T1000 (cell line): ENCODE data around the gene GARRE1.
"Not testable (repeated sequence)": the region's sequence is repeated elsewhere in the genome, so short reads cannot be mapped to it uniquely, and the experiment has no call there.

Source experiments
- DNase-seq: peaks from one replicate; lab custom pipeline; 2025; ENCODE audit warnings: mixed read lengths; lab: John Stamatoyannopoulos, UW

Gene GARRE1, protein sequence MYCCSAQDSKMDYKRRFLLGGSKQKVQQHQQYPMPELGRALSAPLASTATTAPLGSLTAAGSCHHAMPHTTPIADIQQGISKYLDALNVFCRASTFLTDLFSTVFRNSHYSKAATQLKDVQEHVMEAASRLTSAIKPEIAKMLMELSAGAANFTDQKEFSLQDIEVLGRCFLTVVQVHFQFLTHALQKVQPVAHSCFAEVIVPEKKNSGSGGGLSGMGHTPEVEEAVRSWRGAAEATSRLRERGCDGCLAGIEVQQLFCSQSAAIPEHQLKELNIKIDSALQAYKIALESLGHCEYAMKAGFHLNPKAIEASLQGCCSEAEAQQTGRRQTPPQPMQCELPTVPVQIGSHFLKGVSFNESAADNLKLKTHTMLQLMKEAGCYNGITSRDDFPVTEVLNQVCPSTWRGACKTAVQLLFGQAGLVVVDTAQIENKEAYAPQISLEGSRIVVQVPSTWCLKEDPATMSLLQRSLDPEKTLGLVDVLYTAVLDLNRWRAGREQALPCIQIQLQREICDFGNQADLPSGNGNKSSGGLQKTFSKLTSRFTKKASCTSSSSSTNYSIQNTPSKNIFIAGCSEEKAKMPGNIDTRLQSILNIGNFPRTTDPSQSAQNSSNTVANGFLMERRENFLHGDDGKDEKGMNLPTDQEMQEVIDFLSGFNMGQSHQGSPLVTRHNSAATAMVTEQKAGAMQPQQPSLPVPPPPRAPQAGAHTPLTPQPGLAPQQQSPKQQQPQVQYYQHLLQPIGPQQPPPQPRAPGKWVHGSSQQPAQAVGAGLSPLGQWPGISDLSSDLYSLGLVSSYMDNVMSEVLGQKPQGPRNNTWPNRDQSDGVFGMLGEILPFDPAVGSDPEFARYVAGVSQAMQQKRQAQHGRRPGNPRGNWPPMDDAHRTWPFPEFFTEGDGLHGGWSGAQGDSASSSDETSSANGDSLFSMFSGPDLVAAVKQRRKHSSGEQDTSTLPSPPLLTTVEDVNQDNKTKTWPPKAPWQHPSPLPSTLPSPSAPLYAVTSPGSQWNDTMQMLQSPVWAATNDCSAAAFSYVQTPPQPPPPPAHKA (N-terminal part only)

GRCh38 chr19:34254046-34254697 lies at the start of gene GARRE1:
Gene GARRE1, plus strand, starts transcription at chr19:34254554. Its CDS starts 45,920 bp downstream, at chr19:34300474.
- peak; percentile 55 for DNase-seq

DNA sequence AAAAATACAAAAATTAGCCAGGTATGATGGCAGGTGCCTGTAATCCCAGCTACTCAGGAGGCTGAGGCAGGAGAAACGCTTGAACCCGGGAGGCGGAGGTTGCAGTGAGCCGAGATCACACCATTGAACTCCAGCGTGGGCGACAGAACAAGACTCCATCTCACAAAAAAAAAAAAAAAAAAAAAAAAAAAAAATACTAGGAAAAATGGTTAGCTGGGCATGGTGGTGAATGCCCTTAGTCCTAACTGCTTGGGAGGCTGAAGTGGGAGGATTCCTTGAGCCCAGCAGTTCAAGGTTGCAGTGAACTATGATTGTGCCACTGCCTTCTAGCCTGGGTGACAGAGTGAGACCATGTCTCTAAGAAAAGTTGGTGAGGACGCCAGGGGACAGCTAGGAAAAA lies 49.0 kb upstream of the GARRE1 start:
- DNase-seq = not testable (repeated sequence)

- no peak for DNase-seq
Observed at GRCh38 chr19:34208291-34208884, 46.0 kb upstream of the GARRE1 start.

DNA sequence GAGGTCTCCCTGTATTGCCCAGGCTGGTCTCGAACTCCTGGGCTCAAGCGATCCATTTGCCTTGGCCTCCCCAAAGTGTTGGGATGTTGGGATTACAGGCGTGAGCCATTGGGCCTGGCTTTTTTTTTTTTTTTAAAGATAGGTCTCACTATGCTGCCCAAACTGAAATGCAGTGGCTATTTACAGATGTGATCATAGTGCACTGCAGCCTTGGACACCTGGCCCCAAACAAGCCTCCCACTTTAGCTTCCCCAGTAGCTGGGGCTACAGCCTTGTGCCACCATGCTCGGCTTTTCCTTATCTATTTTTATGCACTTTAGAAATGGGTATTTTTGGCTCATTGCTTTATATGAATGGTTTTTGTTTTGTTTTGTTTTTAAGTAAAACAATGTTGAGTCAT lies 44.6 kb upstream of the GARRE1 start:
- DNase-seq = no peak

DNA sequence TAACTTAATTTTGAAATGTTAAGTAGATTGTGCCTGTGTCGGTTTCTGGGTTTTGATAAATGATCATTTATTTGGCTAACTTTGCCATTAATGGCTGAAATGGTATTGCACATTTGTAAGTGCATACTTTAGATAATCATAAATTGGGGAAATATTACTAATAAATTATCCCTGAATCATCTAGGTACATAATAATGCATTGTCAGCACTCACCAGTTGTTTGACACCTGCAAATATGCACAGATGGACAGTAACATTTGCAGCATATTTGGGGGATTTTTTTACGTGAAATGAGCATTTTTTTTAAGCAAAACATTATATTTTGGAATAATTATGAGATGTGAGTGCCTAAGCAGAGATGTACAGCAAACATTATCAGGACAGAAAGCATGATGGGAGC lies 41.1 kb upstream of the GARRE1 start:
- no peak for DNase-seq

DNA sequence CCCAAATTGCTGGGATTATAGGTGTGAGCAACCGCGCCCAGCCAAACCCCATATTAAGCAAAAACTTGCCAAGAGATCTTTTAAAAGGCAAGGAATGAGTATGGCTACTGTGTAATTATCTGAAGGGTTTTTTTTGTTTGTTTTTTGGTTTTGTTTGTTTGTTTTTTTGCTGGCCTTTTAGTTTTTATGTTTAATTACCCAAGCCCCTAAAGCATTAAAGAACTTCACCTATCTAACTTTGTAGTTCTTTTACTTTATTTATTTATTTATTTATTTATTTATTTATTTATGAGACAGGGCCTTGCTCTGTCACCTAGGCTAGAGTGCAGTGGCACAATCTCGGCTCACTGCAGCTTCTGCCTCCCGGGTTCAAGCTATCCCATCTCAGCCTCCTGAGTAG lies 40.3 kb upstream of the GARRE1 start:
- no peak for DNase-seq

DNA sequence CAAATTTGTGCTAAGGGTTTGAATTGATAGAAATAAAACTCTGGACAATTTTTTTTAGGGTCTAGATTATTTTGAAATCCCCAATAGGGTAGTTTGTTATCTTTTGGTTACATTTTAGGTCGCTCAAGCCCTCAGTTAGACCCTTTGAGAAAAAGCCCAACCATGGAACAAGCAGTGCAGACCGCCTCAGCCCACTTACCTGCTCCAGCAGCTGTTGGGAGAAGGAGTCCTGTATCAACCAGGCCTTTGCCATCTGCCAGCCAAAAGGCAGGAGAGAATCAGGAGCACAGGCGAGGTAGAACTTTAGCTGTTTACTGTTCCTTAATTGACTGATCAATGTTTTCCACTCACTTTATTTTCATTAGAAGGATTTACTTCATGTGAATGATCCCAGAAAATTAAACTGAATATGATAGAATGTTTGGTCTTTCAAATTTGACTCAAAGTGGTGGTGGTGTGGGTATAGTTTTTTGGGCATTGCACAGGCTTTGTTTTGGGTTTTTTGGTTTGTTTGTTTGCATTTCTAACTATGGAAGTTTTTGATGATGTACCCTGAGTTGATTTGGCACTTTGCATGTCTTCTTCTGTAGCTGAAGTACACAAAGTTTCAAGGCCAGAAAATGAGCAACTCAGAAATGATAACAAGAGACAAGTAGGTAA lies 39.2 kb upstream of the GARRE1 start:
- no peak for DNase-seq

DNA sequence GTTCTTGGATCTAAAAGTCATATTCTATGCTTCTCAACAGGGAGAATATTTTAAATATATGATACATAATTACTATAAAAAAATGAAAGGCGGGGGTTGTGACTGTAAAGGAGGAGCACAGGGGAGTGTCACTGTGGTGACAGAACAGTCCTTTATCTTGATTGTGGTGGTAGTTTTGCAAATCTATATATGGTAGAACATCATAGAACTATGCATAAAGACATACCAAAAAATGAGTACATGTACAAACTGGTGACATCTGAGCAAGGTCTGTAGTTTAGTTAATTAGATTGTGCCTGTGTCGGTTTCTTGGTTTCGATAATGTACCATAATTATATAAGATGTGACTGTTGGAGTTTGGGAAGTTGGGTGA lies 38.7 kb upstream of the GARRE1 start:
- no peak for DNase-seq

DNA sequence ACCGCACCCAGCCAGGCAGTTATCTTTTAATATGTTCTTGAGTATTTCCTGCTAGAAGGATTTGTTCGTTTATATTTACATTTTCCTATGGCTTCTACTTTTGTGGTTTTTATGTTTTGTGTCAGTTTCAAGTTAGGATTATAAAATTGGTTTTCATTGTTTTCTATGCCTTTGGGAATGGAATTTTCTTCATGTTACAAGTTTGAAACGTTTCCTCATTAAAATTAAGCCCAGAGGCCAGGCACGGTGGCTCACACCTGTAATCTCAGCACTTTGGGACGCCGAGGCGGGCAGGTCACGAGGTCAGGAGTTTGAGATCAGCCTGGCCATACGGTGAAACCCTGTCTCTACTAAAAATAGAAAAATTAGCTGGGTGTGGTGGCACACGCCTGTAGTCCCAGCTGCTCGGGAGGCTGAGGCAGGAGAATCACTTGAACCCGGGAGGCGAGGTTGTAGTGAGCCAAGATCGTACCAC lies 37.6 kb upstream of the GARRE1 start:
- not testable (repeated sequence) for DNase-seq

DNA sequence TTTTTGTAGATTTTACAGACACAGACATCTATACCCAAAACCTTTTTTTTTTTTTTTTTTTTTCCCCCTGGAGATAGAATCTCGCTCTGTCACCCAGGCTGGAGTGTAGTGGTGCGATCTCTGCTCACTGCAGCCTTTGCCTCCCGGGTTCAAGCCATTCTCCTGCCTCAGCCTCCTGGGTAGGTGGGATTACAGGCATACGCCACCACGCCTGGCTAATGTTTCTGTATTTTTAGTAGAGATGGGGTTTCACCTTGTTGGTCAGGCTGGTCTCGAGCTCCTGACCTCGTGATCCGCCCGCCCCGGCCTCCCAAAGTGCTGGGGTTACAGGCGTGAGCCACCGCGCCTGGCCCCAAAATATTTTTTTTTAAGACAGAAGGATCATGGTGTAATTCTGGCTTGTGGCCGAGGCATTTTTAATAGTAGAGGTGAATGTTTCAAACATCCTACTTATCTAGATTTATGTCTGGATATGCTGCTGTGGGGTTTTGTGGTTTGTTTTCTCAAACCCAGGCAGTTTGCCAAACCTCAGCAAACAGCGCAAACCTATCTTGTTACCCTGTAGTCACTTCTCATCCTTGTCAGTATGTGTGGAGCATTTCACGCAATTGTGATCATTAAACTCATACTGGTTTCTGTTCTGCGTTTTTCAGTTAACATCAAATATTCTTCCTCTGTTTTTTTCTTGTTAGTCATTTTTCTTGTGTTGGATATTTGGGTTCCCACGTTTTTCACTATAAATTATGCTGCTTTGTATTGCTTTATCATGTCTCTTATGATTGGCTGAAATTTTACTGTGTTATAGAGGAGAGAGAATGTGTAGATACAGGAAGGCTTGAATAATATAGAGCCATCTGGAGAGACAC lies 36.2 kb upstream of the GARRE1 start:
- DNase-seq = peak; percentile 44

- DNase-seq = no peak
Observed at GRCh38 chr19:34218818-34219164, 35.6 kb upstream of the GARRE1 start.

GRCh38 chr19:34220472-34221063 lies 33.8 kb upstream of the GARRE1 start:
- no peak for DNase-seq

DNA sequence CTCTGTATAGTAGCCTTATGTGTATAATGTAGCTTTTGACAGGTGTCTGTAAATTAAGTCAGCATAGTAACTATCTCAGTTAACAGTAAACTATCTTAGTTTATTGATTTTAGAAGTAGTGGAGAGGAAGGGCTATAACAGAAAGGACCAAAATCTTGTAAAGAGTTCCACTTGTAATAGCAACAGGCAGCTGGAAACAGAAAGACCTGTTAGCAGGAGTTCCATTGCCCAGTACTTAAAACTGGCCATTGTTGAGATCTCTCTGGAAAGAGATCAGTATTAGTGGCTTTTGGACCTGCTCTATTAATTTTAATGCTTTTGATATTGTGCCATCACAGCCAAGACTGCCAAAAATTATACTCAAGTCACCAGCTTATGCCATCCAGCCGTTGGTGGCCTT lies 32.0 kb upstream of the GARRE1 start:
- no peak for DNase-seq

GRCh38 chr19:34224996-34225658 lies 29.2 kb upstream of the GARRE1 start:
- DNase-seq = no peak

DNA sequence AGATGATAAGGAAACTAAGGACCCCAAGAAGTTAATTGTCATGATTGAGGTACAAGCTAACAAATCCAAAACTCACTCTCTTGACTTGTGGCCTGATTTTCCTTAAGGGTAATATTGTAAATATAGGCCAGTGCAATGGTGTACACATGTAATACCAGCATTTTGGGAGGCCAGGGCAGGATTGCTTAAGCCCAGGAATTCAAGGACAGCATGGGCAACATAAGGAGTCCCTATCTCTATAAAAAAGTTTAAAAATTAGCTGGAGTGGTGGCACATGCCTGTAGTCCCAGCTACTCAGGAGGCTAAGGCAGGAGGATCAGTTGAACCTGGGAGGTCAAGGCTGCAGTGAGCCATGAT lies 28.7 kb upstream of the GARRE1 start:
- DNase-seq = no peak

DNA sequence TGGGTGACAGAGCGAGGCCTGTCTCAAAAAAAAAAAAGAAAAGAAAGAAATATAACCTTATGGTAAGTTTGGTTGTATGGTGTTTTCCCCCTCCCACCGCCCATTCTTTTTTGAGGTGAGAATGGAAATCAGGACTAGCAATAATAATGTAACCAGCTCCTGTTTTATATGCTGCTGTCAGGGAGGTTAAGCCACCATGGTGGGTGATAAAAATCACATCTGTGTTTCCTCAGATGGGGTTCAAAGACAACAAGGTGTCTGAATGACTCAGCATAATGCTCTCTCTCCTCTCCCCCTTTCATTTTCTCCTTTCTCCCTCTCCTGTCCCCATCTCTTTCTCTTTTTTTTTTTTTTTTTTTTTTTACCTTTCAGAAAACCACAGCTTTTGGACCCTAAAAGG lies 28.3 kb upstream of the GARRE1 start:
- no peak for DNase-seq

DNA sequence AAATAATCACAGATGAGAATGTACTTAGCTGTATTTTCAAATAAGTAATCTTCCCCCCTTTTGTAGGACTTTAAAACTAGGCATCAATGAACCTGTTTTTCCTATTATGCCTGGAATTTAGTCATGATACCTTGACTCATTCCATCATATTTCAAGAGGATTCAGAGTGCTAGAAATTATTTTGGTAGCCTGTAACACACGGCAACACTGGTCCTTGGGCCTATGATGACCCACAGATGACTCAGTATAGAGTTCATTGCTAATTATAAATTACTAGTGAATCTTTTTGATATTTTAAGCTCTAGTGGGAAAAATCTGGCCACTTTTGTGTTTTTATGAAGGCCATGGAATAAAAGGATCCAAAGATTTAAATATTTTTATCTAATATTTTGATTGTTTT lies 26.0 kb upstream of the GARRE1 start:
- no peak for DNase-seq

- DNase-seq = no peak
Observed at GRCh38 chr19:34228762-34229161, 25.6 kb upstream of the GARRE1 start.

DNA sequence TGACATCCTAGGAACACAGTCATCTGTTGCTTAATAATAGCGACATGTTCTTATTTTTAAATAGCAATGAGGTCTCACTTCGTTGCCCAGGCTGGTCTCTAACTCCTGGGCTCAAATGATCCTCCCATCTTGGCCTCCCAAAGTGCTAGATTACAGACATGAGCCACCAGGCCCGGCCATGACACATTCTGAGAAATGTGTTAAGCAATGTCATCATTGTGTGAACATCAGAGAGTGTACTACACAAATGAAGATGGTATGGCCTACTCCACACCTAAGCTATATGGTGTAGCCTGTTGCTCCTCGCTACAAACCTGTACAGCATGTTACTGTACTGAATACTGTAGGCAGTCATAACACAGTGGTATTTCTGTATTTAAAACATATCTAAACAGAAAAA lies 24.6 kb upstream of the GARRE1 start:
- no peak for DNase-seq
